Caco-2 (cell line): ENCODE data around the gene SPAM1. TPM values are rescaled to one million over a fixed set of nuclear protein-coding genes. Genes with fewer than 3 reads are reported as not detected.

Experiments
- BruUV-seq: library from RNA; stranded (reverse); fragments of 400-500 nt; replicated peaks from 2 replicates; lab custom pipeline; 2021; lab: Mats Ljungman, UMichigan
- CTCF ChIA-PET: fragments of 300-600 bp; sonication (Branson Sonifier 250); formaldehyde crosslinking; loops from one replicate; lab custom pipeline; 2022; ENCODE audit warnings: antibody characterized with exemption; lab: Charles Lee
- POLR2A ChIA-PET: fragments of 300-600 bp; sonication (Branson Sonifier 250); formaldehyde crosslinking; loops from one replicate; lab custom pipeline; 2022; ENCODE audit warnings: antibody characterized with exemption; lab: Charles Lee
- DNase-seq, 2 experiments: peaks; one replicate each; pipeline versions ENCODE4 v3.0.0 to v3.0.0-alpha.2; 2020 to 2022
- H3K27me3 ChIP-seq: replicated peaks from 2 replicates; pipeline ENCODE4 v1.6.0; 2011; ENCODE audit warnings: low read length; ENCODE audit not compliant: control insufficient read depth, insufficient read depth
- H3K36me3 ChIP-seq: 2 replicates; pipeline ENCODE4 v1.5.1; 2011; ENCODE audit warnings: low read length; ENCODE audit not compliant: control insufficient read depth, insufficient read depth
- H3K4me1 ChIP-seq: fragments of 250-450 bp; sonication (Bioruptor Pico); 2 replicates; pipeline ENCODE4 v1.5.1; 2020; ENCODE audit warnings: mild to moderate bottlenecking
- H3K4me3 ChIP-seq: 2 replicates; pipeline ENCODE4 v1.5.1; 2011; ENCODE audit warnings: low read depth, mild to moderate bottlenecking, control low read depth, low read length
- H3K9me3 ChIP-seq: fragments of 250-450 bp; sonication (Bioruptor Pico); 2 replicates; pipeline ENCODE4 v1.5.1; 2020; ENCODE audit warnings: mild to moderate bottlenecking, moderate library complexity
- H3K27ac Mint-ChIP-seq: one replicate; pipeline ENCODE4 v1.8.0; 2022; ENCODE audit warnings: mixed read lengths; ENCODE audit not compliant: unreplicated experiment
- H3K27me3 Mint-ChIP-seq: one replicate; pipeline ENCODE4 v1.8.0; 2022; ENCODE audit warnings: mixed read lengths; ENCODE audit not compliant: insufficient read depth, unreplicated experiment
- H3K36me3 Mint-ChIP-seq: one replicate; pipeline ENCODE4 v1.8.0; 2022; ENCODE audit warnings: mild to moderate bottlenecking, mixed read lengths; ENCODE audit not compliant: insufficient read depth, unreplicated experiment
- H3K4me1 Mint-ChIP-seq: one replicate; pipeline ENCODE4 v1.8.0; 2022; ENCODE audit warnings: low read depth, mixed read lengths; ENCODE audit not compliant: unreplicated experiment
- H3K4me3 Mint-ChIP-seq: one replicate; pipeline ENCODE4 v1.8.0; 2022; ENCODE audit warnings: mild to moderate bottlenecking, moderate library complexity, mixed read lengths; ENCODE audit not compliant: unreplicated experiment
- H3K9me3 Mint-ChIP-seq: one replicate; pipeline ENCODE4 v1.8.0; 2022; ENCODE audit warnings: mixed read lengths; ENCODE audit not compliant: unreplicated experiment
- intact Hi-C: fragments of 100-400 bp; cut with micrococcal nuclease; formaldehyde crosslinking; loops from one replicate; pipeline ENCODE4 v1.10.0; 2022; ENCODE audit not compliant: unreplicated experiment
- total RNA-seq: library from RNA; stranded (reverse); gene quantifications from 2 replicates; pipeline ENCODE4 v1.2.3, GENCODE V29; 2022
- TF ChIP-seq, protein P1 (sequence below), 2 experiments: fragments of 200-600 bp in 1 of 2; IDR thresholded peaks; 1 replicate in 1 of 2; 2 replicates in 1 of 2; pipeline versions ENCODE4 v1.5.1 to v1.8.0; 2011 to 2022; ENCODE audit warnings: antibody characterized with exemption in 1 of 2, control low read depth in 1 of 2, inconsistent platforms in 1 of 2, low read depth in 1 of 2, low read length in 1 of 2, mild to moderate bottlenecking in 1 of 2, moderate library complexity in 1 of 2; ENCODE audit not compliant: insufficient read depth in 1 of 2, severe bottlenecking in 1 of 2, unreplicated experiment in 1 of 2

SPAM1 gene
- total RNA-seq, 1 experiment from 2014 or later, result not detected

DNA sequence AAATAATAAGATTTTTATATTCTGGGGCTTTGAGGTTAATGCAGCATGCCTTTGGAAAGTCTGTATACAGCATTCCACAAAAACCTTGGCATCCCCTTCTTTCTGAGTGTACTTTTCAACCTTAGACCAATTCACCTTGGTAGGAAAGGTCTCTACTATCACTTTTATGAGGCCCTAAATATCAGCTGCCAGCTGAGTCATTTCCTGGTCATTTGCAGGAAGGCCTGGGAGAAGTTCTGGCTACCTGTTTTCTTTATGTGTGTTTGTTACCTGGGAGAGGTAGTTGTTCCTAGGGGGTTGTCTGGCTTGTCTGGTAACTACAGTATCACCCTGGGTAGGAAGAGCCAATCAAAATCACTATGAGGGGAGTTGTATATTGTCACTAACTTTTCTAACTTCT lies 4.1 kb downstream of the SPAM1 start:
- CTCF ChIA-PET, result no interaction called here
- POLR2A ChIA-PET, result no interaction called here

DNA sequence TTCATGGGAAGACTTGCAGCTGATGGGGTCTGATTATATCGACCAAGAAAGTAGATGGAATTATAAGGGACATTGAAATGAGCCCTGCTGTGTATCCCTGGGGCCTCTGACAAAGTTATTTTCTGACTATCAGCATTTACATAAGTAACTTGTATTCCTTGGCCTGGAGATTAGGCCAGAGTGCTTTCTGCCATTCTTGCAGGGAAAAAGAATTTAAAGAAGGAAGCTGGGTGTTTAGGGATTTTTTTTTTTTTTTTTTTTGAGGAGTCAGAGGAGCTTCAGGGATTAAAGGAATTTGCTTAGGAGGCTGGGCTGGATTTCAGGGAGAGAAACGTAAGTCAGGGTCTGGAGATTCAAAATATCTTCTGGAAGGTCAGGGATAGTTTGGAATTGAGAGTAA lies 4.6 kb downstream of the SPAM1 start:
- no peaks in the 10 kb centered on the region for H3K27me3 Mint-ChIP-seq
- intact Hi-C loops, result no loop called here
- H3K4me3 Mint-ChIP-seq, result no peak overlapping the region
- Histone ChIP-seq H3K4me1 (peaks cover 30% of the 10 kb centered on the region), H3K27me3 (no peaks in the 10 kb centered on the region), H3K4me3 (no peak overlapping the region), H3K36me3 (no peaks in the 10 kb centered on the region), H3K9me3 (0 out of 2 replicates have a peak, but pooled peaks cover 3% of the 10 kb centered on the region)
- H3K9me3 Mint-ChIP-seq, result peaks cover 18% of the 10 kb centered on the region
- H3K36me3 Mint-ChIP-seq, result no peaks in the 10 kb centered on the region
- ChIA-PET POLR2A (no interaction called here), CTCF (no interaction called here)
- peak overlapping the region; percentile 77 for H3K27ac Mint-ChIP-seq
- TF ChIP-seq, protein P1, sequence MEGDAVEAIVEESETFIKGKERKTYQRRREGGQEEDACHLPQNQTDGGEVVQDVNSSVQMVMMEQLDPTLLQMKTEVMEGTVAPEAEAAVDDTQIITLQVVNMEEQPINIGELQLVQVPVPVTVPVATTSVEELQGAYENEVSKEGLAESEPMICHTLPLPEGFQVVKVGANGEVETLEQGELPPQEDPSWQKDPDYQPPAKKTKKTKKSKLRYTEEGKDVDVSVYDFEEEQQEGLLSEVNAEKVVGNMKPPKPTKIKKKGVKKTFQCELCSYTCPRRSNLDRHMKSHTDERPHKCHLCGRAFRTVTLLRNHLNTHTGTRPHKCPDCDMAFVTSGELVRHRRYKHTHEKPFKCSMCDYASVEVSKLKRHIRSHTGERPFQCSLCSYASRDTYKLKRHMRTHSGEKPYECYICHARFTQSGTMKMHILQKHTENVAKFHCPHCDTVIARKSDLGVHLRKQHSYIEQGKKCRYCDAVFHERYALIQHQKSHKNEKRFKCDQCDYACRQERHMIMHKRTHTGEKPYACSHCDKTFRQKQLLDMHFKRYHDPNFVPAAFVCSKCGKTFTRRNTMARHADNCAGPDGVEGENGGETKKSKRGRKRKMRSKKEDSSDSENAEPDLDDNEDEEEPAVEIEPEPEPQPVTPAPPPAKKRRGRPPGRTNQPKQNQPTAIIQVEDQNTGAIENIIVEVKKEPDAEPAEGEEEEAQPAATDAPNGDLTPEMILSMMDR (IDR thresholded peaks at IDR 0.05; ENCODE audit: insufficient read depth in 1 of 2, low read depth in 1 of 2, low read length in 1 of 2, severe bottlenecking in 1 of 2, unreplicated experiment in 1 of 2), result no peak
- BruUV-seq, result no TSS peak
- no peak for DNase-seq
- H3K4me1 Mint-ChIP-seq, result peaks cover 32% of the 10 kb centered on the region

More for the DNA sequence above, 4.1 kb downstream of the SPAM1 start:
- no TSS peak for BruUV-seq
- Mint-ChIP-seq H3K27me3 (no peaks in the 10 kb centered on the region), H3K4me1 (peaks cover 35% of the 10 kb centered on the region), H3K36me3 (no peaks in the 10 kb centered on the region), H3K27ac (peak overlapping the region; percentile 77), H3K9me3 (peaks cover 13% of the 10 kb centered on the region), H3K4me3 (no peak overlapping the region)
- peak; percentile 9 to 47 for DNase-seq
- TF ChIP-seq, protein P1 (IDR thresholded peaks at IDR 0.05; ENCODE audit: insufficient read depth in 1 of 2, low read depth in 1 of 2, low read length in 1 of 2, severe bottlenecking in 1 of 2, unreplicated experiment in 1 of 2), result no peak
- 0 out of 2 replicates have a peak, but pooled peaks cover 3% of the 10 kb centered on the region for H3K9me3 ChIP-seq
- intact Hi-C loops, result no loop called here
- no peaks in the 10 kb centered on the region for H3K27me3 ChIP-seq
- no peak overlapping the region for H3K4me3 ChIP-seq
- peaks cover 30% of the 10 kb centered on the region for H3K4me1 ChIP-seq
- no peaks in the 10 kb centered on the region for H3K36me3 ChIP-seq

DNA sequence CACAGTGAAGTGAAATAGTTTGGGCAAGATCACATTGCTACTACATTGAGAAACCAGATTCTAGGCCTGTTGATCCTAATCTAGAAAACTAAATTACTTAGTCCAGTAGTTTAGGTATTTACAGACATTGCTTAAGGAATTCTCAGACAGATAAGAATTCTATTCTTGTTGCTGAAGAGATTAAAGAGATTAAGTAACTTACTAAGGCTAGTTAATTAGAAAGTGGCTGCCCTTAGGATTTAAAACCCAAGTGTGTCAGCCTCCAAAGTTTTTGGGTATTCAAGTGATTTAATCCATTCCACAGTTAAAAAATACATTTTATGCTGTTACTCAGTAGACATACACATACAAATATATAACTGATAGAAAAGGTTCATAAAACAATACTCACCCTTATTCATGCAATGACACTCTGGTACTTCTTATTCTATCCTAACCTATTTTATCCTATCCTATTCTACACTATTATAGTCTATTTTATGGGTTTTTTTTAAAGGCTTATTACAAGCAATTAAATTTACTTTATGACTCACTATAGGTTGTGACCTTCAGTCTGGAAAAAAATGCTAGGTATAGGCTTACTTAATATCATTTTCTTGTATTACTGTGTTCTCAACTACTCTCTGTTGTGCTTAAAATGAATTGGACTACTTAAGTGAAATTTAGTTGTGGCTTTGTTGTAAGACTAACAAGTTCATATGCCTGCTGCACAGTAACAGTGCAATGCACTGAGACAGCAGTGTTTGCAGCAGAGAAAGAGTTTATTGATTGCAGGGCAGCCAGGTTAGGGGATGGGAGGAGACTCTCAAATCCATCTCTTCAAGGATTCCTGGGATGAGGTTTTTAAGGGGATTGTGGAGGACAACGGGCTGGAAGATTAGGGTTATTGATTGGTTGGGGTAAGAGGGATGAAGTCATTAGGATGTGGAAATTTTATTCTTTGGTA lies 10.7 kb downstream of the SPAM1 start:
- Mint-ChIP-seq H3K36me3 (no peaks in the 10 kb centered on the region), H3K27ac (no peak overlapping the region), H3K4me3 (no peak overlapping the region), H3K9me3 (peaks cover 46% of the 10 kb centered on the region), H3K27me3 (no peaks in the 10 kb centered on the region), H3K4me1 (no peaks in the 10 kb centered on the region)
- Histone ChIP-seq H3K36me3 (no peaks in the 10 kb centered on the region), H3K4me1 (no peaks in the 10 kb centered on the region), H3K27me3 (no peaks in the 10 kb centered on the region), H3K4me3 (no peak overlapping the region), H3K9me3 (0 out of 2 replicates have a peak, but pooled peaks cover 8% of the 10 kb centered on the region)
- ChIA-PET POLR2A (no interaction called here), CTCF (no interaction called here)
- intact Hi-C loops, result no loop called here
- TF ChIP-seq, protein P1 (IDR thresholded peaks at IDR 0.05; ENCODE audit: insufficient read depth in 1 of 2, low read depth in 1 of 2, low read length in 1 of 2, severe bottlenecking in 1 of 2, unreplicated experiment in 1 of 2), result no peak
- no TSS peak for BruUV-seq
- no peak for DNase-seq
